SK-N-MC (cell line): Measurements from ENCODE around the gene RHOH.

Experiments used
- DNase-seq: peaks from one replicate; pipeline ENCODE4 v3.0.0-alpha.2; 2011; ENCODE audit warnings: low read depth, low spot score
- H3K27ac ChIP-seq: fragments of 200-600 bp; sonication (generic); 2 replicates; pipeline ENCODE4 v1.5.1; 2016; ENCODE audit warnings: mixed run types
- H3K36me3 ChIP-seq: fragments of 200-600 bp; sonication (generic); 2 replicates; pipeline ENCODE4 v1.6.1; 2017; ENCODE audit warnings: antibody characterized with exemption, low read length, mixed read lengths; ENCODE audit not compliant: insufficient read depth
- H3K4me3 ChIP-seq: fragments of 200-600 bp; sonication (generic); 2 replicates; pipeline ENCODE4 v1.5.1; 2016
- H3K9ac ChIP-seq: fragments of 200-600 bp; sonication (generic); 2 replicates; pipeline ENCODE4 v1.8.0; 2017; ENCODE audit warnings: mixed run types, mixed read lengths; ENCODE audit not compliant: insufficient read length
- H3K9me3 ChIP-seq: fragments of 200-600 bp; sonication (generic); 2 replicates; pipeline ENCODE4 v1.6.1; 2017; ENCODE audit warnings: low read depth, mild to moderate bottlenecking, antibody characterized with exemption, low read length, moderate library complexity, mixed read lengths
- EZH2 ChIP-seq: fragments of 200-600 bp; sonication (generic); IDR thresholded peaks from one replicate; pipeline ENCODE4 v1.6.1; 2017; ENCODE audit warnings: antibody characterized with exemption
- FOXP2 ChIP-seq: optimal IDR thresholded peaks from 2 replicates; pipeline ENCODE3; 2011; ENCODE audit warnings: mild to moderate bottlenecking, moderate library complexity; ENCODE audit not compliant: insufficient read depth; ENCODE audit errors: extremely low read length, control extremely low read depth
- POLR2AphosphoS5 ChIP-seq: IDR thresholded peaks from 2 replicates; pipeline ENCODE4 v1.6.1; 2012; ENCODE audit warnings: mild to moderate bottlenecking, low read depth, low read length, borderline replicate concordance

Gene RHOH

GRCh38 chr4:40214661-40215418 is 18.0 kb downstream of the RHOH start:
- Histone ChIP-seq H3K9me3 (no peaks in the 10 kb centered on the region), H3K4me3 (no peak overlapping the region), H3K9ac (no peak overlapping the region), H3K27ac (no peak overlapping the region), H3K36me3 (peaks cover 72% of the 10 kb centered on the region)
- DNase-seq = no peak
- TF ChIP-seq FOXP2 (no peak), EZH2 (no peak), POLR2AphosphoS5 (no peak)

GRCh38 chr4:40216622-40217366 is 20.0 kb downstream of the RHOH start:
- peaks cover 3% of the 10 kb centered on the region; the same call in 1 of the 2 replicates for H3K9me3 ChIP-seq
- H3K4me3 ChIP-seq = no peak overlapping the region
- no peak for DNase-seq
- TF ChIP-seq POLR2AphosphoS5 (no peak), EZH2 (no peak), FOXP2 (no peak)
- H3K27ac ChIP-seq = peak overlapping the region; percentile 29; the same call in 1 of the 2 replicates
- H3K36me3 ChIP-seq = peaks cover 82% of the 10 kb centered on the region
- H3K9ac ChIP-seq = no peak overlapping the region

GRCh38 chr4:40221744-40222143 is 24.9 kb downstream of the RHOH start:
- H3K36me3 ChIP-seq = peaks cover 75% of the 10 kb centered on the region
- no peak overlapping the region for H3K27ac ChIP-seq
- no peak for DNase-seq
- H3K4me3 ChIP-seq = no peak overlapping the region
- peaks cover 3% of the 10 kb centered on the region; the same call in 1 of the 2 replicates for H3K9me3 ChIP-seq
- TF ChIP-seq FOXP2 (no peak), EZH2 (no peak), POLR2AphosphoS5 (no peak)
- H3K9ac ChIP-seq = no peak overlapping the region

GRCh38 chr4:40223343-40223742 is 26.5 kb downstream of the RHOH start:
- H3K27ac ChIP-seq = peak overlapping the region; percentile 49; the same call in 1 of the 2 replicates
- H3K36me3 ChIP-seq = peaks cover 60% of the 10 kb centered on the region
- H3K9ac ChIP-seq = no peak overlapping the region
- peaks cover 3% of the 10 kb centered on the region; the same call in 1 of the 2 replicates for H3K9me3 ChIP-seq
- DNase-seq = no peak
- no peak for TF ChIP-seq POLR2AphosphoS5
- no peak for TF ChIP-seq FOXP2
- TF ChIP-seq EZH2 = no peak
- no peak overlapping the region for H3K4me3 ChIP-seq

- TF ChIP-seq POLR2AphosphoS5 (peak; percentile 30; the same call in 1 of the 2 replicates), EZH2 (no peak), FOXP2 (peak; percentile 61)
- H3K27ac ChIP-seq = peak overlapping the region; percentile 81
- peaks cover 64% of the 10 kb centered on the region for H3K36me3 ChIP-seq
These were observed 27.6 kb downstream of the RHOH start for GRCh38 chr4:40224432-40224831.

GRCh38 chr4:40225497-40225896 is 28.7 kb downstream of the RHOH start:
- no peak for DNase-seq
- Histone ChIP-seq H3K36me3 (peaks cover 55% of the 10 kb centered on the region), H3K4me3 (no peak overlapping the region), H3K9me3 (no peaks in the 10 kb centered on the region; the same call in 1 of the 2 replicates), H3K27ac (peak overlapping the region; percentile 71), H3K9ac (no peak overlapping the region)
- no peak for TF ChIP-seq EZH2
- TF ChIP-seq POLR2AphosphoS5 = no peak
- TF ChIP-seq FOXP2 = no peak

More at GRCh38 chr4:40224432-40224831, 27.6 kb downstream of the RHOH start:
- Histone ChIP-seq H3K4me3 (peak overlapping the region; percentile 57), H3K9me3 (peaks cover 3% of the 10 kb centered on the region; the same call in 1 of the 2 replicates), H3K9ac (no peak overlapping the region)
- no peak for DNase-seq

GRCh38 chr4:40227284-40227683 is 30.5 kb downstream of the RHOH start:
- TF ChIP-seq FOXP2 (no peak), EZH2 (no peak), POLR2AphosphoS5 (peak; percentile 36; the same call in 1 of the 2 replicates)

GRCh38 chr4:40228497-40229365 is 31.9 kb downstream of the RHOH start:
- TF ChIP-seq POLR2AphosphoS5 (no peak), EZH2 (no peak), FOXP2 (no peak)
- DNase-seq = no peak
- Histone ChIP-seq H3K9me3 (no peaks in the 10 kb centered on the region), H3K9ac (no peak overlapping the region), H3K4me3 (no peak overlapping the region), H3K27ac (no peak overlapping the region), H3K36me3 (peaks cover 49% of the 10 kb centered on the region)

More at GRCh38 chr4:40227284-40227683, 30.5 kb downstream of the RHOH start:
- H3K9me3 ChIP-seq = no peaks in the 10 kb centered on the region
- peak overlapping the region; percentile 34; the same call in 1 of the 2 replicates for H3K4me3 ChIP-seq
- peak; percentile 57 for DNase-seq
- H3K27ac ChIP-seq = peak overlapping the region; percentile 72
- peaks cover 47% of the 10 kb centered on the region for H3K36me3 ChIP-seq
- H3K9ac ChIP-seq = no peak overlapping the region
